GM23248 (cell line): Measurements from ENCODE around the gene FAM240A. TPM values are rescaled to one million over a fixed set of nuclear protein-coding genes. Genes with fewer than 3 reads are reported as not detected.

Experiments used
- DNase-seq: peaks from one replicate; pipeline ENCODE4 v3.0.0-alpha.2; 2015
- H2AFZ ChIP-seq: fragments of 200-600 bp; sonication (generic); 2 replicates; pipeline ENCODE4 v1.6.1; 2016; ENCODE audit warnings: antibody characterized with exemption
- H3F3A ChIP-seq: fragments of 200-600 bp; sonication (generic); 2 replicates; pipeline ENCODE4 v1.6.1; 2016; ENCODE audit warnings: mild to moderate bottlenecking, antibody characterized with exemption, mixed run types; ENCODE audit not compliant: insufficient read depth
- H3K27ac ChIP-seq: fragments of 200-600 bp; sonication (generic); 2 replicates; pipeline ENCODE4 v1.5.1; 2016; ENCODE audit warnings: mild to moderate bottlenecking
- H3K27me3 ChIP-seq: fragments of 200-600 bp; sonication (generic); replicated peaks from 2 replicates; pipeline ENCODE4 v1.6.1; 2016; ENCODE audit warnings: mild to moderate bottlenecking; ENCODE audit not compliant: insufficient read depth
- H3K36me3 ChIP-seq: fragments of 200-600 bp; sonication (generic); 2 replicates; pipeline ENCODE4 v1.6.1; 2016; ENCODE audit warnings: low read depth, mild to moderate bottlenecking
- H3K4me1 ChIP-seq: fragments of 200-600 bp; sonication (generic); 2 replicates; pipeline ENCODE4 v1.6.1; 2016; ENCODE audit warnings: mild to moderate bottlenecking; ENCODE audit not compliant: insufficient read depth
- H3K4me2 ChIP-seq: fragments of 200-600 bp; sonication (generic); one replicate; pipeline ENCODE4 v1.6.1; 2016; ENCODE audit warnings: mild to moderate bottlenecking; ENCODE audit not compliant: unreplicated experiment
- H3K4me3 ChIP-seq: fragments of 200-600 bp; sonication (generic); 2 replicates; pipeline ENCODE4 v1.5.1; 2016; ENCODE audit warnings: mild to moderate bottlenecking
- H3K79me2 ChIP-seq: fragments of 200-600 bp; sonication (generic); 2 replicates; pipeline ENCODE4 v1.6.1; 2016; ENCODE audit warnings: mild to moderate bottlenecking; ENCODE audit not compliant: insufficient read depth
- H3K9ac ChIP-seq: fragments of 200-600 bp; sonication (generic); 2 replicates; pipeline ENCODE4 v1.6.1; 2016; ENCODE audit warnings: mild to moderate bottlenecking
- H3K9me2 ChIP-seq: fragments of 200-600 bp; sonication (generic); 2 replicates; pipeline ENCODE4 v1.6.1; 2016; ENCODE audit warnings: mixed run types, mild to moderate bottlenecking, moderate library complexity; ENCODE audit not compliant: insufficient read depth
- H3K9me3 ChIP-seq: fragments of 200-600 bp; sonication (generic); one replicate; pipeline ENCODE4 v1.6.1; 2017; ENCODE audit warnings: low read depth
- H4K20me1 ChIP-seq: fragments of 200-600 bp; sonication (generic); 2 replicates; pipeline ENCODE4 v1.6.0; 2016; ENCODE audit not compliant: insufficient read depth
- EZH2 ChIP-seq: fragments of 200-600 bp; sonication (generic); IDR thresholded peaks from 2 replicates; pipeline ENCODE4 v1.6.1; 2018; ENCODE audit warnings: antibody characterized with exemption, mild to moderate bottlenecking; ENCODE audit not compliant: insufficient read depth, poor library complexity, severe bottlenecking
- EZH2phosphoT487 ChIP-seq: fragments of 200-600 bp; sonication (generic); IDR thresholded peaks from 2 replicates; pipeline ENCODE4 v1.6.1; 2018; ENCODE audit warnings: antibody characterized with exemption, moderate library complexity, mild to moderate bottlenecking, low read depth; ENCODE audit not compliant: insufficient read depth
- WGBS, 2 experiments: methylation state at CpG; one replicate each; pipeline ENCODE4 v1.1.6; 2015 to 2017; ENCODE audit warnings: low lambda C conversion rate in 2 of 2, low coverage in 1 of 2; ENCODE audit errors: missing lambda C conversion rate in 2 of 2; 5-methylcytosine and 5-hydroxymethylcytosine counted together
- in situ Hi-C: fragments of 300-500 bp; cut with MboI; formaldehyde crosslinking; loops from 2 replicates; pipeline ENCODE4 v1.15.0; 2020
- polyA plus RNA-seq: library from polyadenylated mRNA; unstranded; fragments of >200 nt; fragmentation: Nextera tagmentation; extraction: Ambion mirVana; gene quantifications from 2 replicates; pipeline ENCODE4 v1.2.1, GENCODE V29; 2016
- total RNA-seq: library from RNA; depleted of rRNA; stranded (reverse); fragments of >200 nt; shearing (Covaris generic); gene quantifications from 2 replicates; pipeline ENCODE4 v1.2.3, GENCODE V29; 2014

The FAM240A gene
- total and polyA plus RNA-seq, 2 experiments from 2014 or later = not detected

- peaks cover 7% of the 10 kb centered on the region; the same call in 1 of the 2 replicates for H3K4me1 ChIP-seq
Observed at GRCh38 chr3:46643701-46644100, 31.4 kb downstream of the FAM240A start.

GRCh38 chr3:46646700-46647099 lies 34.4 kb downstream of the FAM240A start:
- H3K4me1 ChIP-seq = peaks cover 7% of the 10 kb centered on the region; the same call in 1 of the 2 replicates
- H3K27ac ChIP-seq = no peak overlapping the region
- H3K4me3 ChIP-seq = no peak overlapping the region
- no peak overlapping the region for H3K4me2 ChIP-seq
- H3K9ac ChIP-seq = no peak overlapping the region
- in situ Hi-C loops = no loop called here
- H3F3A ChIP-seq = no peaks in the 10 kb centered on the region
- no peaks in the 10 kb centered on the region for H3K9me3 ChIP-seq
- no peak for TF ChIP-seq EZH2
- no peak for TF ChIP-seq EZH2phosphoT487
- peak; percentile 88 for DNase-seq
- no peak overlapping the region for H2AFZ ChIP-seq
- no peaks in the 10 kb centered on the region for H3K79me2 ChIP-seq
- H3K36me3 ChIP-seq = no peaks in the 10 kb centered on the region
- H3K27me3 ChIP-seq = no peaks in the 10 kb centered on the region
- H3K9me2 ChIP-seq = no peaks in the 10 kb centered on the region
- 44 to 46% methylated on average over 6 of the region's 6 CpGs for WGBS, 2 experiments
- no peaks in the 10 kb centered on the region for H4K20me1 ChIP-seq

More at GRCh38 chr3:46643701-46644100, 31.4 kb downstream of the FAM240A start:
- H3K9me2 ChIP-seq = no peaks in the 10 kb centered on the region
- TF ChIP-seq EZH2 (no peak), EZH2phosphoT487 (no peak)
- in situ Hi-C loops = no loop called here
- no peak overlapping the region for H3K4me3 ChIP-seq
- 52 to 65% methylated on average over 1 of the region's 1 CpG for WGBS, 2 experiments
- DNase-seq = no peak
- no peaks in the 10 kb centered on the region for H3K27me3 ChIP-seq
- no peak overlapping the region for H2AFZ ChIP-seq
- H4K20me1 ChIP-seq = no peaks in the 10 kb centered on the region
- no peaks in the 10 kb centered on the region for H3K36me3 ChIP-seq
- H3K9me3 ChIP-seq = no peaks in the 10 kb centered on the region
- H3K27ac ChIP-seq = no peak overlapping the region
- H3K9ac ChIP-seq = no peak overlapping the region
- H3F3A ChIP-seq = no peaks in the 10 kb centered on the region
- no peak overlapping the region for H3K4me2 ChIP-seq
- H3K79me2 ChIP-seq = no peaks in the 10 kb centered on the region

GRCh38 chr3:46648096-46648495 lies 35.8 kb downstream of the FAM240A start:
- Histone ChIP-seq H2AFZ (no peak overlapping the region), H4K20me1 (no peaks in the 10 kb centered on the region), H3K9me2 (no peaks in the 10 kb centered on the region), H3K9ac (no peak overlapping the region), H3K27me3 (no peaks in the 10 kb centered on the region), H3K36me3 (no peaks in the 10 kb centered on the region), H3K9me3 (no peaks in the 10 kb centered on the region), H3K27ac (no peak overlapping the region), H3F3A (no peaks in the 10 kb centered on the region), H3K4me3 (no peak overlapping the region), H3K4me1 (peaks cover 7% of the 10 kb centered on the region; the same call in 1 of the 2 replicates), H3K4me2 (no peak overlapping the region), H3K79me2 (no peaks in the 10 kb centered on the region)
- no peak for DNase-seq
- in situ Hi-C loops = no loop called here
- 75 to 77% methylated on average over 2 of the region's 2 CpGs for WGBS, 2 experiments
- TF ChIP-seq EZH2 = no peak
- no peak for TF ChIP-seq EZH2phosphoT487

GRCh38 chr3:46649436-46649835 lies 37.1 kb downstream of the FAM240A start:
- WGBS, 2 experiments = 44 to 46% methylated on average over 3 of the region's 3 CpGs
- no peaks in the 10 kb centered on the region for H3K36me3 ChIP-seq
- H3K27me3 ChIP-seq = no peaks in the 10 kb centered on the region
- no peak for TF ChIP-seq EZH2
- in situ Hi-C loops = no loop called here
- peak; percentile 66 for DNase-seq
- H3K79me2 ChIP-seq = no peaks in the 10 kb centered on the region
- H3K4me3 ChIP-seq = no peak overlapping the region
- H4K20me1 ChIP-seq = no peaks in the 10 kb centered on the region
- H2AFZ ChIP-seq = no peak overlapping the region
- no peaks in the 10 kb centered on the region for H3K9me2 ChIP-seq
- H3K4me2 ChIP-seq = no peak overlapping the region
- H3K9ac ChIP-seq = no peak overlapping the region
- peaks cover 7% of the 10 kb centered on the region; the same call in 1 of the 2 replicates for H3K4me1 ChIP-seq
- H3F3A ChIP-seq = no peaks in the 10 kb centered on the region
- no peak overlapping the region for H3K27ac ChIP-seq
- H3K9me3 ChIP-seq = no peaks in the 10 kb centered on the region

GRCh38 chr3:46651084-46651483 lies 38.8 kb downstream of the FAM240A start:
- Histone ChIP-seq H2AFZ (no peak overlapping the region), H3K9me3 (no peaks in the 10 kb centered on the region), H3K9me2 (no peaks in the 10 kb centered on the region), H3K27ac (no peak overlapping the region), H3K4me2 (no peak overlapping the region), H3K4me3 (no peak overlapping the region), H4K20me1 (no peaks in the 10 kb centered on the region), H3F3A (no peaks in the 10 kb centered on the region), H3K36me3 (no peaks in the 10 kb centered on the region), H3K9ac (no peak overlapping the region), H3K4me1 (peaks cover 7% of the 10 kb centered on the region; the same call in 1 of the 2 replicates), H3K27me3 (no peaks in the 10 kb centered on the region), H3K79me2 (no peaks in the 10 kb centered on the region)
- in situ Hi-C loops = no loop called here
- no peak for DNase-seq
- TF ChIP-seq EZH2phosphoT487 (no peak), EZH2 (no peak)
- 16 to 23% methylated on average over 1 of the region's 1 CpG for WGBS, 2 experiments
